H9 (cell line): ENCODE measurements around the gene CHST15. TPM values are rescaled to one million over a fixed set of nuclear protein-coding genes. Genes with fewer than 3 reads are reported as not detected.

Experiments
- DNase-seq: peaks from one replicate; pipeline ENCODE4 v3.0.0-alpha.2; 2017
- H2AFZ ChIP-seq: one replicate; pipeline ENCODE4 v1.6.1; 2013; ENCODE audit warnings: mild to moderate bottlenecking, low read length, control low read depth, moderate library complexity
- H2AK5ac ChIP-seq: 2 replicates; pipeline ENCODE4 v1.6.1; 2013; ENCODE audit warnings: low read length, control low read depth, mixed read lengths; ENCODE audit not compliant: insufficient read length
- H2BK120ac ChIP-seq: one replicate; pipeline ENCODE4 v1.6.1; 2013; ENCODE audit warnings: low read depth, mild to moderate bottlenecking, low read length, control low read depth, inconsistent platforms; ENCODE audit not compliant: poor library complexity, severe bottlenecking
- H2BK12ac ChIP-seq: 2 replicates; pipeline ENCODE4 v1.6.1; 2013; ENCODE audit warnings: low read length, control low read depth, mixed read lengths, low read depth; ENCODE audit not compliant: insufficient read length
- H2BK15ac ChIP-seq: 2 replicates; pipeline ENCODE4 v1.6.1; 2013; ENCODE audit warnings: low read depth, low read length, control low read depth
- H2BK20ac ChIP-seq: one replicate; pipeline ENCODE4 v1.6.1; 2013; ENCODE audit warnings: low read depth, mild to moderate bottlenecking, low read length, control low read depth, inconsistent platforms; ENCODE audit not compliant: poor library complexity, severe bottlenecking
- H2BK5ac ChIP-seq: 2 replicates; pipeline ENCODE4 v1.6.1; 2013; ENCODE audit warnings: low read length, control low read depth, mixed read lengths; ENCODE audit not compliant: insufficient read length
- H3K14ac ChIP-seq: 2 replicates; pipeline ENCODE4 v1.6.1; 2013; ENCODE audit warnings: low read length, control low read depth; ENCODE audit not compliant: insufficient read depth
- H3K18ac ChIP-seq: 2 replicates; pipeline ENCODE4 v1.6.1; 2013; ENCODE audit warnings: low read depth, mild to moderate bottlenecking, mixed read lengths, low read length, control low read depth; ENCODE audit not compliant: insufficient read length
- H3K23ac ChIP-seq: 2 replicates; pipeline ENCODE4 v1.6.1; 2013; ENCODE audit warnings: low read length, control low read depth, mixed read lengths, low read depth; ENCODE audit not compliant: insufficient read length
- H3K23me2 ChIP-seq: 2 replicates; pipeline ENCODE4 v1.6.1; 2013; ENCODE audit warnings: low read depth, mild to moderate bottlenecking, mixed read lengths, low read length, control low read depth; ENCODE audit not compliant: insufficient read length, poor library complexity, severe bottlenecking
- H3K27ac ChIP-seq: 2 replicates; pipeline ENCODE4 v1.5.1; 2013; ENCODE audit warnings: low read length, control low read depth, mixed read lengths, low read depth; ENCODE audit not compliant: insufficient read length
- H3K27me3 ChIP-seq: 2 replicates; pipeline ENCODE4 v1.6.1; 2013; ENCODE audit warnings: low read length, control low read depth, inconsistent platforms; ENCODE audit not compliant: insufficient read depth
- H3K4ac ChIP-seq: 2 replicates; pipeline ENCODE4 v1.6.1; 2013; ENCODE audit warnings: low read depth, mild to moderate bottlenecking, control low read depth, inconsistent platforms, low read length, moderate library complexity
- H3K4me1 ChIP-seq: 2 replicates; pipeline ENCODE4 v1.6.1; 2013; ENCODE audit warnings: low read length, control low read depth, inconsistent platforms; ENCODE audit not compliant: insufficient read depth
- H3K4me2 ChIP-seq: 2 replicates; pipeline ENCODE4 v1.6.1; 2013; ENCODE audit warnings: low read length, control low read depth, mixed read lengths; ENCODE audit not compliant: insufficient read length, insufficient read depth
- H3K56ac ChIP-seq: 2 replicates; pipeline ENCODE4 v1.6.1; 2013; ENCODE audit warnings: low read depth, mild to moderate bottlenecking, mixed read lengths, low read length, control low read depth; ENCODE audit not compliant: insufficient read length
- H3K79me1 ChIP-seq: 2 replicates; pipeline ENCODE4 v1.6.1; 2013; ENCODE audit warnings: low read depth, mild to moderate bottlenecking, moderate library complexity, low read length, control low read depth, inconsistent platforms; ENCODE audit not compliant: insufficient read depth, poor library complexity, severe bottlenecking
- H3K79me2 ChIP-seq: 2 replicates; pipeline ENCODE4 v1.6.1; 2013; ENCODE audit warnings: low read length, control low read depth, inconsistent platforms; ENCODE audit not compliant: insufficient read depth
- H3K9ac ChIP-seq: 2 replicates; pipeline ENCODE4 v1.6.1; 2013; ENCODE audit warnings: low read length, control low read depth, mixed read lengths; ENCODE audit not compliant: insufficient read length; ENCODE audit errors: extremely low read depth
- H3K9me3 ChIP-seq: one replicate; pipeline ENCODE4 v1.6.1; 2013; ENCODE audit warnings: low read depth, low read length, inconsistent platforms; ENCODE audit not compliant: control insufficient read depth
- H3T11ph ChIP-seq: one replicate; pipeline ENCODE4 v1.6.1; 2013; ENCODE audit warnings: mild to moderate bottlenecking, low read length, control low read depth, inconsistent platforms
- H4K20me1 ChIP-seq: one replicate; pipeline ENCODE4 v1.6.1; 2013; ENCODE audit not compliant: control insufficient read depth, insufficient read length, insufficient read depth
- H4K5ac ChIP-seq: 2 replicates; pipeline ENCODE4 v1.6.1; 2013; ENCODE audit warnings: low read depth, mild to moderate bottlenecking, mixed read lengths, low read length, control low read depth; ENCODE audit not compliant: insufficient read length
- H4K8ac ChIP-seq: replicated peaks from 2 replicates; pipeline ENCODE4 v1.6.1; 2013; ENCODE audit warnings: low read length, control low read depth, mixed read lengths, low read depth; ENCODE audit not compliant: insufficient read length
- H4K91ac ChIP-seq: 2 replicates; pipeline ENCODE4 v1.6.1; 2013; ENCODE audit warnings: low read depth, mild to moderate bottlenecking, moderate library complexity, mixed read lengths, low read length, control low read depth; ENCODE audit not compliant: insufficient read length
- H3K27ac Mint-ChIP-seq, 3 experiments: 2 replicates in 2 of 3; 3 replicates in 1 of 3; pipeline ENCODE4 v1.8.0; 2020 to 2021; ENCODE audit warnings: mixed read lengths in 3 of 3, mild to moderate bottlenecking in 1 of 3, moderate library complexity in 1 of 3
- H3K27me3 Mint-ChIP-seq: 2 replicates; pipeline ENCODE4 v1.8.0; 2021; ENCODE audit warnings: low read depth, mild to moderate bottlenecking, moderate library complexity, mixed read lengths
- H3K36me3 Mint-ChIP-seq, 3 experiments: 2 replicates in 2 of 3; 3 replicates in 1 of 3; pipeline ENCODE4 v1.8.0; 2020 to 2021; ENCODE audit warnings: low read depth in 3 of 3, mixed read lengths in 3 of 3; ENCODE audit not compliant: insufficient read depth in 1 of 3
- H3K4me1 Mint-ChIP-seq, 2 experiments: 2 replicates each; pipeline ENCODE4 v1.8.0; 2020; ENCODE audit warnings: mixed read lengths in 2 of 2
- H3K4me3 Mint-ChIP-seq, 2 experiments: 2 replicates in 1 of 2; 3 replicates in 1 of 2; pipeline ENCODE4 v1.8.0; 2020 to 2021; ENCODE audit warnings: mild to moderate bottlenecking in 2 of 2, mixed read lengths in 2 of 2, moderate library complexity in 1 of 2
- H3K9me3 Mint-ChIP-seq, 2 experiments: 2 replicates in 1 of 2; 3 replicates in 1 of 2; pipeline ENCODE4 v1.8.0; 2020; ENCODE audit warnings: mild to moderate bottlenecking in 2 of 2, mixed read lengths in 2 of 2, moderate library complexity in 1 of 2
- WGBS: extraction: QIAGEN DNeasy Blood & Tissue Kit; methylation state at CpG from one replicate; pipeline ENCODE4 v1.1.7; 2013; ENCODE audit warnings: missing lambda C conversion rate, low lambda C conversion rate, mixed read lengths; ENCODE audit not compliant: insufficient read length; ENCODE audit errors: extremely low coverage; 5-methylcytosine and 5-hydroxymethylcytosine counted together
- total RNA-seq: library from RNA; stranded (reverse); gene quantifications from 2 replicates; pipeline ENCODE4 v1.2.1, GENCODE V29; 2021
- TF ChIP-seq, protein P1 (sequence below): fragments of 200-600 bp; sonication (generic); conservative IDR thresholded peaks from 3 replicates; pipeline ENCODE4 v1.8.0; 2021; ENCODE audit warnings: antibody characterized with exemption, mild to moderate bottlenecking

The CHST15 gene
- total RNA-seq, 1 experiment from 2014 or later, result 8.7 TPM

DNA sequence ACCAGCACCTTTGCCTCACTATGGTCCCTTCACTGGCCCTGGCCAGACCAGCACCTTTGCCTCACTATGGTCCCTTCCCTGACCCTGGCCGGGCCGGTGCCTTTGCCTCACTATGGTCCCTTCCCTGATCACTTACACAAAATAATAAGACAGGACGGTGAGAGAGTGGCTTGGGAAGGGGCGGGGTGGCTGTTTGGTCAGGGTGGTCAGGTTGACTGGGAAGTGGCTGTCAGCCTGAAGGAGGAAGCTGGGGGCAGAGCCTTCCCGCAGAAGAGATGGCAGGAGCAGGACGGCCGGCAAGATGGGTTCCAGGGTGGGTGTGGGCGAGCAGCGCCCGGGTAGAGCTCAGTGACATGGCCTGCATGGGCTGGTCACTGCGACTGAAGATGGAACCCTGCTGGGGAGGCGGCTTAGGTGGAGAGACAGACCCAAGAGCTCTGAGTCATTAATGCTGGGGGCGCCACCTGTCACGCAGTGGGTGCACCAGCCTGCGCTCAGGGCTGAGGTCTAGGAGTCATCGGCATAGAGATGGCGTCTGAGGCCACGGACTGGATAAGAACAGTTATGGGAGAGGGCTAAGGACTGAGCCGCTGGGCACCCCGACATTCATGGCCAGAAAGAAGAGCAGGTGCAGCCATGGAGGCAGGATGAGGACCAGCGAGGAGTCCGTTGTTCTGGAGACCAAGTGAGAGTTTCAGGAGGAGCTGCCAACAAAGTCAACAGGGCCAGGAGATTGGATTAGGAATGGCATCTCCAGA, 91.8 kb downstream of the CHST15 start:
- no peak overlapping the region for H4K91ac ChIP-seq
- H2BK20ac ChIP-seq, result no peak overlapping the region
- no peak overlapping the region for H3K4me2 ChIP-seq
- H3K56ac ChIP-seq, result no peak overlapping the region
- no peak overlapping the region for H2BK120ac ChIP-seq
- H3K9ac ChIP-seq, result no peak overlapping the region
- no peaks in the 10 kb centered on the region for H3K79me2 ChIP-seq
- H3K4me1 ChIP-seq, result no peaks in the 10 kb centered on the region
- H3K23ac ChIP-seq, result no peak overlapping the region
- no peak overlapping the region for H4K8ac ChIP-seq
- no peak overlapping the region for H2BK5ac ChIP-seq
- no peak overlapping the region for H3K27ac ChIP-seq
- H2BK15ac ChIP-seq, result no peak overlapping the region
- no CpG with 5 or more reads among the region's 22 CpGs for WGBS
- Mint-ChIP-seq H3K9me3 (no peaks in the 10 kb centered on the region; a peak in 1 of 5 replicates), H3K4me3 (no peak overlapping the region), H3K27me3 (peaks cover 1% of the 10 kb centered on the region; the same call in 1 of the 2 replicates), H3K27ac (no peak overlapping the region), H3K36me3 (no peaks in the 10 kb centered on the region; a peak in 1 of 7 replicates), H3K4me1 (peaks cover 15 to 20% of the 10 kb centered on the region in 2 experiments)
- H2BK12ac ChIP-seq, result no peak overlapping the region
- H3K14ac ChIP-seq, result no peak overlapping the region; the same call in 1 of the 2 replicates
- no peak overlapping the region for H3K4ac ChIP-seq
- H3K79me1 ChIP-seq, result no peaks in the 10 kb centered on the region
- no peak overlapping the region for H3K18ac ChIP-seq
- DNase-seq, result no peak
- H3K23me2 ChIP-seq, result no peaks in the 10 kb centered on the region
- TF ChIP-seq, protein P1, sequence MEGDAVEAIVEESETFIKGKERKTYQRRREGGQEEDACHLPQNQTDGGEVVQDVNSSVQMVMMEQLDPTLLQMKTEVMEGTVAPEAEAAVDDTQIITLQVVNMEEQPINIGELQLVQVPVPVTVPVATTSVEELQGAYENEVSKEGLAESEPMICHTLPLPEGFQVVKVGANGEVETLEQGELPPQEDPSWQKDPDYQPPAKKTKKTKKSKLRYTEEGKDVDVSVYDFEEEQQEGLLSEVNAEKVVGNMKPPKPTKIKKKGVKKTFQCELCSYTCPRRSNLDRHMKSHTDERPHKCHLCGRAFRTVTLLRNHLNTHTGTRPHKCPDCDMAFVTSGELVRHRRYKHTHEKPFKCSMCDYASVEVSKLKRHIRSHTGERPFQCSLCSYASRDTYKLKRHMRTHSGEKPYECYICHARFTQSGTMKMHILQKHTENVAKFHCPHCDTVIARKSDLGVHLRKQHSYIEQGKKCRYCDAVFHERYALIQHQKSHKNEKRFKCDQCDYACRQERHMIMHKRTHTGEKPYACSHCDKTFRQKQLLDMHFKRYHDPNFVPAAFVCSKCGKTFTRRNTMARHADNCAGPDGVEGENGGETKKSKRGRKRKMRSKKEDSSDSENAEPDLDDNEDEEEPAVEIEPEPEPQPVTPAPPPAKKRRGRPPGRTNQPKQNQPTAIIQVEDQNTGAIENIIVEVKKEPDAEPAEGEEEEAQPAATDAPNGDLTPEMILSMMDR, result no peak
- H4K5ac ChIP-seq, result no peak overlapping the region
- H3K27me3 ChIP-seq, result no peaks in the 10 kb centered on the region
- no peaks in the 10 kb centered on the region for H4K20me1 ChIP-seq
- H2AK5ac ChIP-seq, result no peak overlapping the region
- no peak overlapping the region for H2AFZ ChIP-seq
- H3K9me3 ChIP-seq, result no peaks in the 10 kb centered on the region
- H3T11ph ChIP-seq, result no peak overlapping the region
